CD4-positive, alpha-beta T cell treated with Interleukin-4 for 4 hours (primary cell): Measurements from ENCODE around the gene CD93.

Experiments used
- DNase-seq: peaks from one replicate; pipeline ENCODE4 v3.0.0-alpha.2; 2020

CD93 gene

GRCh38 chr20:23086056-23086566 is at the start of gene CD93:
CD93 (minus strand) TSS chr20:23086324; CDS start chr20:23086192, 132 bp downstream.
- DNase-seq, result peak; percentile 12

- DNase-seq, result no peak
Observed at GRCh38 chr20:23133560-23133998, 47.5 kb upstream of the CD93 start.

GRCh38 chr20:23132930-23133559 is 46.9 kb upstream of the CD93 start:
- DNase-seq, result no peak

GRCh38 chr20:23132293-23132929 is 46.3 kb upstream of the CD93 start:
- DNase-seq, result no peak

GRCh38 chr20:23131766-23132165 is 45.6 kb upstream of the CD93 start:
- DNase-seq, result no peak

GRCh38 chr20:23130622-23131140 is 44.6 kb upstream of the CD93 start:
- DNase-seq, result no peak

- no peak for DNase-seq
Observed at GRCh38 chr20:23129891-23130621, 43.9 kb upstream of the CD93 start.

GRCh38 chr20:23129266-23129665 is 43.1 kb upstream of the CD93 start:
- no peak for DNase-seq

- no peak for DNase-seq
Observed at GRCh38 chr20:23128461-23129125, 42.5 kb upstream of the CD93 start.

GRCh38 chr20:23127506-23128279 is 41.6 kb upstream of the CD93 start:
- no peak for DNase-seq

- DNase-seq, result no peak
Observed at GRCh38 chr20:23126281-23127061, 40.3 kb upstream of the CD93 start.

- no peak for DNase-seq
Observed at GRCh38 chr20:23125625-23126191, 39.6 kb upstream of the CD93 start.

GRCh38 chr20:23125159-23125558 is 39.0 kb upstream of the CD93 start:
- DNase-seq, result no peak

GRCh38 chr20:23123886-23124285 is 37.8 kb upstream of the CD93 start:
- DNase-seq, result no peak

- no peak for DNase-seq
Observed at GRCh38 chr20:23122796-23123655, 36.9 kb upstream of the CD93 start.

- no peak for DNase-seq
Observed at GRCh38 chr20:23122321-23122720, 36.2 kb upstream of the CD93 start.

GRCh38 chr20:23121751-23122320 is 35.7 kb upstream of the CD93 start:
- no peak for DNase-seq

- no peak for DNase-seq
Observed at GRCh38 chr20:23120936-23121750, 35.0 kb upstream of the CD93 start.

- no peak for DNase-seq
Observed at GRCh38 chr20:23120261-23120660, 34.1 kb upstream of the CD93 start.
